Right lobe of liver (tissue), 4 donors: ENCODE data around the gene LYSMD1.

Experiments used
- POLR2A ChIP-seq: fragments of 450-650 bp; IDR thresholded peaks from one replicate; pipeline ENCODE4 v1.6.1; 2017; ENCODE audit warnings: antibody characterized with exemption, mild to moderate bottlenecking
- TF ChIP-seq, protein P1 (sequence below), 4 donors: fragments of 200-600 bp in 3 of 4; fragments of 450-650 bp in 1 of 4; IDR thresholded peaks; one replicate each; pipeline versions ENCODE4 v1.5.1 to v1.8.0; 2016 to 2022; ENCODE audit warnings: antibody characterized with exemption in 4 of 4, mild to moderate bottlenecking in 2 of 4
- donor health status: DM: no; HTN: no; CAD: no.
- donor health status: DM: no; HTN: no; CAD: no.
- donor health status: DM: no; HTN: yes; CAD: no.

- TF ChIP-seq, protein P1, sequence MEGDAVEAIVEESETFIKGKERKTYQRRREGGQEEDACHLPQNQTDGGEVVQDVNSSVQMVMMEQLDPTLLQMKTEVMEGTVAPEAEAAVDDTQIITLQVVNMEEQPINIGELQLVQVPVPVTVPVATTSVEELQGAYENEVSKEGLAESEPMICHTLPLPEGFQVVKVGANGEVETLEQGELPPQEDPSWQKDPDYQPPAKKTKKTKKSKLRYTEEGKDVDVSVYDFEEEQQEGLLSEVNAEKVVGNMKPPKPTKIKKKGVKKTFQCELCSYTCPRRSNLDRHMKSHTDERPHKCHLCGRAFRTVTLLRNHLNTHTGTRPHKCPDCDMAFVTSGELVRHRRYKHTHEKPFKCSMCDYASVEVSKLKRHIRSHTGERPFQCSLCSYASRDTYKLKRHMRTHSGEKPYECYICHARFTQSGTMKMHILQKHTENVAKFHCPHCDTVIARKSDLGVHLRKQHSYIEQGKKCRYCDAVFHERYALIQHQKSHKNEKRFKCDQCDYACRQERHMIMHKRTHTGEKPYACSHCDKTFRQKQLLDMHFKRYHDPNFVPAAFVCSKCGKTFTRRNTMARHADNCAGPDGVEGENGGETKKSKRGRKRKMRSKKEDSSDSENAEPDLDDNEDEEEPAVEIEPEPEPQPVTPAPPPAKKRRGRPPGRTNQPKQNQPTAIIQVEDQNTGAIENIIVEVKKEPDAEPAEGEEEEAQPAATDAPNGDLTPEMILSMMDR (IDR thresholded peaks at IDR 0.05): no peak
- TF ChIP-seq POLR2A: no peak
Measured at GRCh38 chr1:151147665-151148064, 18.0 kb downstream of the LYSMD1 start.
